Smooth muscle cell (in vitro differentiated cells): Measurements from ENCODE around the gene AGA. TPM values are rescaled to one million over a fixed set of nuclear protein-coding genes. Genes with fewer than 3 reads are reported as not detected.

Source experiments
- DNase-seq: peaks from one replicate; lab custom pipeline; 2025; ENCODE audit not compliant: unreplicated experiment; lab: John Stamatoyannopoulos, UW
- H2AFZ ChIP-seq: fragments of 200-600 bp; sonication (generic); 2 replicates; pipeline ENCODE4 v1.6.0; 2016; ENCODE audit warnings: antibody characterized with exemption, low read depth, mild to moderate bottlenecking
- H3F3A ChIP-seq: fragments of 200-600 bp; sonication (generic); 2 replicates; pipeline ENCODE4 v1.6.0; 2017; ENCODE audit warnings: antibody characterized with exemption, low read depth
- H3K27ac ChIP-seq: fragments of 200-600 bp; sonication (generic); 2 replicates; pipeline ENCODE4 v1.5.1; 2016; ENCODE audit warnings: low read depth, mild to moderate bottlenecking
- H3K27me3 ChIP-seq: fragments of 200-600 bp; sonication (generic); 2 replicates; pipeline ENCODE4 v1.6.1; 2016; ENCODE audit warnings: low read depth, mild to moderate bottlenecking
- H3K36me3 ChIP-seq: fragments of 200-600 bp; sonication (generic); 2 replicates; pipeline ENCODE4 v1.5.1; 2016; ENCODE audit warnings: low read depth
- H3K4me1 ChIP-seq: fragments of 200-600 bp; sonication (generic); 2 replicates; pipeline ENCODE4 v1.5.1; 2016; ENCODE audit warnings: low read depth
- H3K4me2 ChIP-seq: fragments of 200-600 bp; sonication (generic); 2 replicates; pipeline ENCODE4 v1.6.0; 2016; ENCODE audit warnings: mild to moderate bottlenecking
- H3K4me3 ChIP-seq: fragments of 200-600 bp; sonication (generic); 2 replicates; pipeline ENCODE4 v1.5.1; 2016; ENCODE audit warnings: mild to moderate bottlenecking
- H3K79me2 ChIP-seq: fragments of 200-600 bp; sonication (generic); 2 replicates; pipeline ENCODE4 v1.6.0; 2016; ENCODE audit warnings: low read depth, mild to moderate bottlenecking
- H3K9ac ChIP-seq: fragments of 200-600 bp; sonication (generic); 2 replicates; pipeline ENCODE4 v1.6.0; 2016; ENCODE audit warnings: low read depth
- H3K9me3 ChIP-seq: fragments of 200-600 bp; sonication (generic); replicated peaks from 2 replicates; pipeline ENCODE4 v1.5.1; 2016; ENCODE audit warnings: low read depth
- H4K20me1 ChIP-seq: fragments of 200-600 bp; sonication (generic); 2 replicates; pipeline ENCODE4 v1.6.0; 2016; ENCODE audit warnings: low read depth
- WGBS: methylation state at CpG from one replicate; pipeline ENCODE4 v1.1.7; 2016; ENCODE audit warnings: low lambda C conversion rate; 5-methylcytosine and 5-hydroxymethylcytosine counted together
- polyA plus RNA-seq: library from polyadenylated mRNA; unstranded; fragments of >200 nt; fragmentation: Nextera tagmentation; extraction: Ambion mirVana; gene quantifications from 2 replicates; pipeline ENCODE4 v1.2.1, GENCODE V29; 2016
- total RNA-seq: library from RNA; depleted of rRNA; stranded (reverse); fragments of >200 nt; gene quantifications from 2 replicates; pipeline ENCODE4 v1.2.3, GENCODE V29; 2014
- TF ChIP-seq, protein P1 (sequence below): fragments of 200-600 bp; sonication (generic); IDR thresholded peaks from 2 replicates; pipeline ENCODE4 v1.5.1; 2017; ENCODE audit warnings: borderline replicate concordance, mild to moderate bottlenecking, antibody characterized with exemption; ENCODE audit not compliant: insufficient read depth, poor library complexity, severe bottlenecking

AGA gene
- total and polyA plus RNA-seq, 2 experiments from 2014 or later, result 16.4 to 23.4 TPM

DNA sequence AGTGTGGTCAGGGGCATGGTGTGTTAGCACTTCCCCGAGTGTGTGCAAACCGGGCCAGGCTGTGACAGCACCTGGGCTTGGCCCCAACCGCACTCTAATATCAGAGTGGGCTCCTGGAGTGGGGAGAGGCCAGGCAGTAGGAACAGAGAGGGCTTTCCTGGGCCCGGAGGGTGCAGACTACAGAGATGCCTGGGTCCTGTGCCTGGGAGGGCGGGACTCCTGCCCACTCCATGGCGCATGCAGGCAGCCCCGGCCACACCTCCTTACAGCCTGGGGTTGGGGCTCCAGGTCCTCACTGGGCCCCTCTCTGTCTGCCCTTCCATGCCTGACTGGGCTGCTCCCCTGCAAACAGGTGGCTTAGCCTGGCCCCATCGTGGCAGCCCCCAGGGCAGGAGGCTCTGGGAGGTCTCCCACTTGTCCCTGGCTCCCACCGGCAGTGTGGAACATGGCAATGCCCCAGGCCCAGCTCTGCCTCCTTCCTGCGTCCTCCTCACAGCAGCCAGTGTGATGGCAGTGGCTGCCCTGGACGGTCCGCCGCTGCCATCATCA is 60.4 kb downstream of the AGA start:
- no peak overlapping the region for H3K9ac ChIP-seq

More for the DNA sequence above, 60.4 kb downstream of the AGA start:
- 96% methylated on average over 13 of the region's 13 CpGs for WGBS
- Histone ChIP-seq H3K4me2 (no peak overlapping the region), H3K4me1 (peaks cover 7% of the 10 kb centered on the region), H3K27me3 (no peaks in the 10 kb centered on the region), H3F3A (no peaks in the 10 kb centered on the region), H3K36me3 (no peaks in the 10 kb centered on the region), H3K4me3 (no peak overlapping the region), H2AFZ (no peak overlapping the region), H3K79me2 (no peaks in the 10 kb centered on the region), H3K9me3 (no peaks in the 10 kb centered on the region), H4K20me1 (no peaks in the 10 kb centered on the region), H3K27ac (no peak overlapping the region)
- no peak for DNase-seq
- TF ChIP-seq, protein P1, sequence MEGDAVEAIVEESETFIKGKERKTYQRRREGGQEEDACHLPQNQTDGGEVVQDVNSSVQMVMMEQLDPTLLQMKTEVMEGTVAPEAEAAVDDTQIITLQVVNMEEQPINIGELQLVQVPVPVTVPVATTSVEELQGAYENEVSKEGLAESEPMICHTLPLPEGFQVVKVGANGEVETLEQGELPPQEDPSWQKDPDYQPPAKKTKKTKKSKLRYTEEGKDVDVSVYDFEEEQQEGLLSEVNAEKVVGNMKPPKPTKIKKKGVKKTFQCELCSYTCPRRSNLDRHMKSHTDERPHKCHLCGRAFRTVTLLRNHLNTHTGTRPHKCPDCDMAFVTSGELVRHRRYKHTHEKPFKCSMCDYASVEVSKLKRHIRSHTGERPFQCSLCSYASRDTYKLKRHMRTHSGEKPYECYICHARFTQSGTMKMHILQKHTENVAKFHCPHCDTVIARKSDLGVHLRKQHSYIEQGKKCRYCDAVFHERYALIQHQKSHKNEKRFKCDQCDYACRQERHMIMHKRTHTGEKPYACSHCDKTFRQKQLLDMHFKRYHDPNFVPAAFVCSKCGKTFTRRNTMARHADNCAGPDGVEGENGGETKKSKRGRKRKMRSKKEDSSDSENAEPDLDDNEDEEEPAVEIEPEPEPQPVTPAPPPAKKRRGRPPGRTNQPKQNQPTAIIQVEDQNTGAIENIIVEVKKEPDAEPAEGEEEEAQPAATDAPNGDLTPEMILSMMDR, result no peak

Other genes with a start within 250 kb of the AGA start
- gene NEIL3, start 132.6 kb downstream of the AGA start, total RNA-seq, result 3.7 and 4.9 TPM in 2 replicates
- gene NEIL3, start 132.6 kb downstream of the AGA start, polyA plus RNA-seq, result 1.2 and 2.7 TPM in 2 replicates